Endothelial cell of umbilical vein (primary cell): ENCODE results near the gene LARGE1. TPM values are rescaled to one million over a fixed set of nuclear protein-coding genes. Genes with fewer than 3 reads are reported as not detected.

Experiments
- BruUV-seq: library from RNA; stranded (reverse); fragments of 400-500 nt; replicated peaks from 2 replicates; lab custom pipeline; 2021; lab: Mats Ljungman, UMichigan
- CTCF ChIA-PET: fragments of 300-600, 350-600 bp; sonication (Branson Sonifier 250); formaldehyde crosslinking; loops from one replicate; lab custom pipeline; 2021; ENCODE audit warnings: antibody characterized with exemption, inconsistent platforms; lab: Charles Lee
- POLR2A ChIA-PET: fragments of 300-600, 350-600 bp; sonication (Branson Sonifier 250); formaldehyde crosslinking; loops from one replicate; lab custom pipeline; 2021; ENCODE audit warnings: antibody characterized with exemption, inconsistent platforms; lab: Charles Lee
- DNase-seq: peaks from one replicate; pipeline ENCODE4 v3.0.0-alpha.2; 2011; ENCODE audit warnings: low read depth, low spot score
- FAIRE-seq: peaks from 2 replicates; lab custom pipeline; 2011; peaks lifted over from hg19 to GRCh38; lab: Jason Lieb, UNC
- H2AFZ ChIP-seq: 2 replicates; pipeline ENCODE4 v1.6.0; 2012; ENCODE audit warnings: low read depth, low read length, control low read depth, inconsistent platforms
- H3K27ac ChIP-seq: 2 replicates; pipeline ENCODE4 v1.5.1; 2011; ENCODE audit warnings: low read depth, mild to moderate bottlenecking, control low read depth, low read length, moderate library complexity; ENCODE audit not compliant: insufficient read depth
- H3K27me3 ChIP-seq, 2 experiments: 2 replicates each; pipeline versions ENCODE4 v1.6.0 to v1.6.1; 2011; ENCODE audit warnings: low read length in 2 of 2, mixed read lengths in 1 of 2; ENCODE audit not compliant: control insufficient read depth in 2 of 2, insufficient read depth in 2 of 2
- H3K36me3 ChIP-seq, 2 experiments: 2 replicates in 1 of 2; 3 replicates in 1 of 2; pipeline ENCODE4 v1.5.1; 2011; ENCODE audit warnings: low read length in 2 of 2, mild to moderate bottlenecking in 1 of 2, moderate library complexity in 1 of 2; ENCODE audit not compliant: control insufficient read depth in 2 of 2, insufficient read depth in 2 of 2; ENCODE audit errors: extremely low read depth in 1 of 2
- H3K4me1 ChIP-seq: 3 replicates; pipeline ENCODE4 v1.5.1; 2011; ENCODE audit warnings: mild to moderate bottlenecking, low read length; ENCODE audit not compliant: control insufficient read depth, insufficient read depth; ENCODE audit errors: extremely low read depth
- H3K4me2 ChIP-seq: 2 replicates; pipeline ENCODE4 v1.6.1; 2011; ENCODE audit warnings: low read length, control low read depth, mixed read lengths; ENCODE audit not compliant: insufficient read depth
- H3K4me3 ChIP-seq, 3 experiments: fragments of 200-600 bp in 1 of 3; sonication (generic), shearing (Covaris generic) in 1 of 3; replicated peaks in 1 of 3; 2 replicates each; pipeline ENCODE4 v1.5.1; 2011 to 2016; ENCODE audit warnings: control low read depth in 3 of 3, low read length in 3 of 3, mild to moderate bottlenecking in 2 of 3, inconsistent platforms in 1 of 3, low read depth in 1 of 3, moderate library complexity in 1 of 3; ENCODE audit not compliant: insufficient read depth in 1 of 3
- H3K79me2 ChIP-seq: 2 replicates; pipeline ENCODE4 v1.6.0; 2012; ENCODE audit warnings: low read length, inconsistent platforms; ENCODE audit not compliant: control insufficient read depth, insufficient read depth
- H3K9ac ChIP-seq: replicated peaks from 2 replicates; pipeline ENCODE3; 2011; ENCODE audit warnings: low read length, control low read depth; ENCODE audit not compliant: insufficient read depth; ENCODE audit errors: extremely low read depth
- H3K9me1 ChIP-seq: replicated peaks from 3 replicates; pipeline ENCODE4 v1.6.0; 2011; ENCODE audit warnings: mild to moderate bottlenecking, low read length; ENCODE audit not compliant: control insufficient read depth, insufficient read depth; ENCODE audit errors: extremely low read depth
- H3K9me3 ChIP-seq: replicated peaks from 2 replicates; pipeline ENCODE4 v1.5.1; 2012; ENCODE audit warnings: low read length, inconsistent platforms; ENCODE audit not compliant: control insufficient read depth, insufficient read depth
- H4K20me1 ChIP-seq: replicated peaks from 2 replicates; pipeline ENCODE3; 2011; ENCODE audit warnings: mild to moderate bottlenecking, low read length; ENCODE audit not compliant: control insufficient read depth, insufficient read depth; ENCODE audit errors: extremely low read depth
- CTCF ChIP-seq, 2 donors: IDR thresholded peaks; 1 replicate in 1 of 2; 2 replicates in 1 of 2; pipeline ENCODE4 v1.5.1; 2011; ENCODE audit warnings: low read length in 2 of 2, mild to moderate bottlenecking in 2 of 2, moderate library complexity in 2 of 2, control low read depth in 1 of 2, inconsistent platforms in 1 of 2, low read depth in 1 of 2; ENCODE audit not compliant: insufficient read depth in 1 of 2; ENCODE audit errors: extremely low read depth in 1 of 2
- EZH2 ChIP-seq: IDR thresholded peaks from 2 replicates; pipeline ENCODE4 v1.6.1; 2012; ENCODE audit warnings: borderline replicate concordance, low read depth, mild to moderate bottlenecking, moderate library complexity, low read length, inconsistent platforms; ENCODE audit not compliant: severe bottlenecking
- FOS ChIP-seq: IDR thresholded peaks from 2 replicates; pipeline ENCODE4 v1.6.1; 2011; ENCODE audit warnings: mild to moderate bottlenecking, low read length, moderate library complexity, borderline replicate concordance; ENCODE audit not compliant: insufficient read depth
- GATA2 ChIP-seq: IDR thresholded peaks from 2 replicates; pipeline ENCODE4 v1.7.0; 2011; ENCODE audit warnings: low read depth, mild to moderate bottlenecking, moderate library complexity, mixed read lengths, low read length; ENCODE audit not compliant: insufficient read length, insufficient read depth
- JUN ChIP-seq: IDR thresholded peaks from 2 replicates; pipeline ENCODE4 v1.6.1; 2011; ENCODE audit warnings: borderline replicate concordance, low read depth; ENCODE audit not compliant: insufficient read length, insufficient read depth
- MYC ChIP-seq: IDR thresholded peaks from one replicate; pipeline ENCODE4 v1.6.1; 2011; ENCODE audit warnings: mild to moderate bottlenecking, low read depth, low read length
- POLR2A ChIP-seq: IDR thresholded peaks from 2 replicates; pipeline ENCODE4 v1.6.1; 2012; ENCODE audit warnings: low read depth, mild to moderate bottlenecking, control low read depth, low read length
- POLR2AphosphoS5 ChIP-seq: IDR thresholded peaks from 2 replicates; pipeline ENCODE4 v1.6.1; 2012; ENCODE audit warnings: low read depth, mild to moderate bottlenecking, control low read depth, low read length, moderate library complexity; ENCODE audit not compliant: insufficient read depth
- dilution Hi-C: fragments of 300-500 bp; cut with MboI; formaldehyde crosslinking; loops from one replicate; pipeline ENCODE4 v1.15.0; 2019; ENCODE audit warnings: low sequenced_read_pairs; ENCODE audit not compliant: extremely low pct_ligation_motif_present
- intact Hi-C: fragments of 100-400 bp; cut with micrococcal nuclease; formaldehyde crosslinking; loops from one replicate; pipeline ENCODE4 v1.10.0; 2022
- polyA plus RNA-seq, 4 experiments: library from polyadenylated mRNA; depleted of rRNA in 3 of 4; stranded (reverse) in 3 of 4; unstranded in 1 of 4; fragments of >200 nt; gene quantifications; 2 replicates each; pipeline versions ENCODE4 v1.2.1 to v1.2.3, GENCODE V29; 2011 to 2012; ENCODE audit warnings: missing spikeins in 1 of 4
- total RNA-seq: library from RNA; stranded (reverse); gene quantifications from 2 replicates; pipeline ENCODE4 v1.2.3, GENCODE V29; 2021
- TF ChIP-seq, protein P1 (sequence below): IDR thresholded peaks from 2 replicates; pipeline ENCODE4 v1.6.1; 2011; ENCODE audit not compliant: insufficient read depth, insufficient read length

Gene LARGE1
- total and polyA plus RNA-seq, 2 donors (not counting 3 experiments of a cell fraction or from before 2014, with no cell fraction given) = 0.95 to 4.4 TPM

- Histone ChIP-seq H4K20me1 (no peaks in the 10 kb centered on the region), H3K79me2 (no peaks in the 10 kb centered on the region), H3K9me1 (no peaks in the 10 kb centered on the region), H2AFZ (no peak overlapping the region), H3K27me3 (no peaks in the 10 kb centered on the region), H3K4me1 (no peaks in the 10 kb centered on the region), H3K9ac (no peak overlapping the region), H3K4me3 (no peak overlapping the region), H3K9me3 (peaks cover 8% of the 10 kb centered on the region), H3K27ac (no peak overlapping the region), H3K36me3 (no peaks in the 10 kb centered on the region), H3K4me2 (no peak overlapping the region)
- dilution Hi-C loops = no loop called here
- ChIA-PET POLR2A (no interaction called here), CTCF (no interaction called here)
- BruUV-seq = no TSS peak
- intact Hi-C loops = no loop called here
- FAIRE-seq (no peak), DNase-seq (no peak)
- no peak for TF ChIP-seq EZH2
- TF ChIP-seq CTCF (IDR thresholded peaks at IDR 0.05; ENCODE audit: extremely low read depth in 1 of 2, insufficient read depth in 1 of 2, low read depth in 1 of 2, low read length in 2 of 2) = no peak
- no peak for TF ChIP-seq FOS
- TF ChIP-seq, protein P1, sequence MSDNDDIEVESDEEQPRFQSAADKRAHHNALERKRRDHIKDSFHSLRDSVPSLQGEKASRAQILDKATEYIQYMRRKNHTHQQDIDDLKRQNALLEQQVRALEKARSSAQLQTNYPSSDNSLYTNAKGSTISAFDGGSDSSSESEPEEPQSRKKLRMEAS = no peak
- no peak for TF ChIP-seq MYC
Observed at GRCh38 chr22:33684087-33684486, 236.2 kb downstream of the LARGE1 start.

- TF ChIP-seq, protein P1 = no peak
- no peak for TF ChIP-seq POLR2AphosphoS5
- no peak for TF ChIP-seq CTCF (IDR thresholded peaks at IDR 0.05; ENCODE audit: extremely low read depth in 1 of 2, insufficient read depth in 1 of 2, low read depth in 1 of 2, low read length in 2 of 2)
- no peak for TF ChIP-seq POLR2A
- no peak for TF ChIP-seq JUN
- no peak for TF ChIP-seq EZH2
- TF ChIP-seq GATA2 = no peak
- no peak for TF ChIP-seq MYC
- no peak for TF ChIP-seq FOS
- dilution Hi-C loops (no loop called here), intact Hi-C loops (no loop called here)
- FAIRE-seq (no peak), DNase-seq (no peak)
- no peaks in the 10 kb centered on the region for H3K4me1 ChIP-seq
- no peak overlapping the region for H3K27ac ChIP-seq
- H3K4me3 ChIP-seq = no peak overlapping the region
- no peaks in the 10 kb centered on the region for H3K79me2 ChIP-seq
- H3K9me1 ChIP-seq = no peaks in the 10 kb centered on the region
- no peak overlapping the region for H3K9ac ChIP-seq
- H3K27me3 ChIP-seq = no peaks in the 10 kb centered on the region
- ChIA-PET CTCF (no interaction called here), POLR2A (no interaction called here)
- H4K20me1 ChIP-seq = no peaks in the 10 kb centered on the region
- BruUV-seq = no TSS peak
- H3K36me3 ChIP-seq = no peaks in the 10 kb centered on the region
- H2AFZ ChIP-seq = no peak overlapping the region
- H3K4me2 ChIP-seq = no peak overlapping the region
- peaks cover 6% of the 10 kb centered on the region for H3K9me3 ChIP-seq
Observed at GRCh38 chr22:33682927-33683326, 237.3 kb downstream of the LARGE1 start.
